ENCODE results near the gene TNIK. TPM values are rescaled to one million over a fixed set of nuclear protein-coding genes. Genes with fewer than 3 reads are reported as not detected.

TNIK gene
- total and polyA plus RNA-seq, 4 donors: 3.7 to 9.8 (median 5.2) TPM

DNA sequence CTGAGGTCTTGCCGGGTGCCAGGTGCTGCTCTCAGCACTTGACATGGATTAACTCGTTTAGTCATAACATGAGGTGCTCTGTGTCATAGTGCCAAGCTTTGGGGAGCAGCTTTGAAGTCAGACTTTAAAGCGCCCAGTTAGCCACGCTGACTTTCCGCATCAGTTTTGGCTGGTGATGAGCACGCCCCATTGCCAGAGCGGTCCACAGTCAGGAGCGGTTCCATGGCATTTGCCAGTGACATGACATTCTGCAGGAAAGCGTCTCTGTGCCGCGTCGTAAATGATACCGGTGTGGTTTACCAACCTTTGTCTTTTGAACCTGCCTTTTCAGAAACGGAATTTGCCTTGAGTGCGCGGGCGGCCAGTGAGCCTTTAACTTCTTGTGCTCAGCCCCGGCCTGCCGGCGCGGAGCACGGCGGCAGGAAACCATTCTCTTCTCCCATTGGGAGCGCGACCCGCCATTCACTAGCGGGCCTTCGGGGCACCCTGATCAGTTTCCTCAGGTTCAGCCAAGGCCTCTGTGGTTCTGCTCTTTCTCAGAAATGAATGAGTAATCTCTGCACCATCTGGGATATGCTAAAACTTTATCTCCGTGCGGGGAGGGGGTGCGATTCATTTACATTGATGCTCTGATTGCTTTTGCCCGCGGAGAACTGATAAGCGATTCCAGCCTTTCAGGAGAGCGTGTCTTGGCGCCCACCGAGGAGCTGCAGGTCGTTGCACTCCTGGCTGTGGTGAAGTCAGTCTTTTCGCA is 432.0 kb downstream of the TNIK start:
- TF ChIP-seq HNF4A (conservative IDR thresholded peaks at IDR 0.05): peak; percentile 73 to 80
- peak; percentile 72 for TF ChIP-seq SP1 (IDR thresholded peaks at IDR 0.05)
- TF ChIP-seq EGR1 (IDR thresholded peaks at IDR 0.05; ENCODE audit: low read depth in 2 of 2): no peak
- TF ChIP-seq HNF4G (IDR thresholded peaks at IDR 0.05): peak; percentile 38
- peak; percentile 14 for TF ChIP-seq TAF1 (conservative IDR thresholded peaks at IDR 0.05)
- TF ChIP-seq RXRA (IDR thresholded peaks at IDR 0.05): peak; percentile 31 to 54
- TF ChIP-seq YY1 (IDR thresholded peaks at IDR 0.05): peak; percentile 32
- TF ChIP-seq FOXA2 (IDR thresholded peaks at IDR 0.05): no peak
- Histone ChIP-seq H3K4me1 (ENCODE audit: control insufficient read depth in 4 of 4, insufficient read depth in 4 of 4, low read length in 3 of 4) (peaks cover 5 to 28% (median 21%) of the 10 kb centered on the region in 4 donors), H3K9me3 (ENCODE audit: control insufficient read depth in 4 of 4, low read length in 3 of 4) (no peaks in the 10 kb centered on the region), H3K9ac (ENCODE audit: low read depth in 1 of 2, low read length in 2 of 2) (peak overlapping the region in 1 of 2 donors; percentile 76), H3K36me3 (ENCODE audit: control insufficient read depth in 4 of 4, insufficient read depth in 3 of 4, low read depth in 1 of 4, low read length in 3 of 4) (peaks cover 0 to 2% (median 0%) of the 10 kb centered on the region in 4 donors), H3K27me3 (ENCODE audit: control insufficient read depth in 4 of 4, insufficient read depth in 4 of 4, low read length in 3 of 4) (no peaks in the 10 kb centered on the region), H3K4me3 (ENCODE audit: low read depth in 1 of 3, low read length in 3 of 3) (peak overlapping the region; percentile 35 to 92 (median 37)), H3K27ac (ENCODE audit: low read depth in 1 of 2, low read length in 2 of 2) (peak overlapping the region; percentile 21 to 78)
- DNase-seq (ENCODE audit: low spot score): no peak
- WGBS: 6% methylated on average over 39 of the region's 39 CpGs

DNA sequence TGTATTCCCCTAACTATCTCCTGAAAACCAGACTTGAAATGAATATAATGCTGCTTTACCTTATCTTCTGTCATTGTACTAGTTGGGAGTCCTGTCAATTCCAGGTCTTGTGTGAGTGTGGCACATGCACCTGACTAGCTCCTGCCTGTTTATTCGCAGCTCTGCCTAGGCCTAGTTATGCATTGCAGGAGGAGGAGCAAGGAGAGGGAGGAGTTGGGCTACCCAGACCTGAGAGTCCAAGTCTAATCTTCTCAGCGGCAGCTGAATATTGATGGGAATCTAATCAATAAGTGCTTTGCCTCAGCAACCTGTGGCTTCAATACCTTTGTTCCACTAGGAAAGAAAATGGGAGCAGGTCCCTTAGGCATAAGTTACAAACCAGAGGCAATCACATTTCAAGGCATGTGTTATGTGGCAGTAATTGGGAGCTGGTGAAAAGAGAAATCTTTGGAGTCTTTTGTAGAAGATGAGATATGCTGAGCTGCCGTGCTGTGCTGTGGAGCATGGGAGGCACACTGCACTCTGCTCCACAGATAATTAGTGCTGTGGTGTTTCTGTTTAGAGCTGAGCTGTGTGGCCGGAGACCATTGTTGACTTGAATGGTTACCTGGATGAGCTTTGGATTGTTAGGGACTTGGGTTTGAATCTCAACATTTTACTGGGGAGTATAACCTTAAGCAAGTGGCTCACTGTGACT is 433.5 kb downstream of the TNIK start, which contains the start of gene SLC2A2:
SLC2A2 (minus strand) TSS at position 124 of the 697 bp plus-strand sequence; CDS start at position 74, 50 bp downstream.
- no peaks in the 10 kb centered on the region for H3K27me3 ChIP-seq (ENCODE audit: control insufficient read depth in 4 of 4, insufficient read depth in 4 of 4, low read length in 3 of 4)
- H3K9ac ChIP-seq (ENCODE audit: low read depth in 1 of 2, low read length in 2 of 2): peak within 1 kb of the TSS; percentile 79 to 98
- 40% methylated on average over 4 of the region's 4 CpGs for WGBS
- H3K36me3 ChIP-seq (ENCODE audit: control insufficient read depth in 4 of 4, insufficient read depth in 3 of 4, low read depth in 1 of 4, low read length in 3 of 4): peaks cover 0 to 2% (median 0%) of the 10 kb centered on the region in 4 donors
- TF ChIP-seq NR2F2 (IDR thresholded peaks at IDR 0.05) (no peak), SP1 (IDR thresholded peaks at IDR 0.05) (peak; percentile 87), FOXA2 (IDR thresholded peaks at IDR 0.05) (peak; percentile 10), TAF1 (conservative IDR thresholded peaks at IDR 0.05) (peak; percentile 99), RAD21 (IDR thresholded peaks at IDR 0.05) (peak; percentile 12 to 56), HNF4G (IDR thresholded peaks at IDR 0.05) (peak; percentile 55), EGR1 (IDR thresholded peaks at IDR 0.05; ENCODE audit: low read depth in 2 of 2) (no peak), FOXA1 (IDR thresholded peaks at IDR 0.05) (peak; percentile 53), ATF3 (IDR thresholded peaks at IDR 0.05) (peak; percentile 52), ZBTB33 (IDR thresholded peaks at IDR 0.05) (no peak), JUND (IDR thresholded peaks at IDR 0.05) (peak; percentile 71 to 74), RXRA (IDR thresholded peaks at IDR 0.05) (peak; percentile 62 to 78), HNF4A (conservative IDR thresholded peaks at IDR 0.05) (peak; percentile 77 to 81), YY1 (IDR thresholded peaks at IDR 0.05) (peak; percentile 74)
- TF ChIP-seq, protein P1, sequence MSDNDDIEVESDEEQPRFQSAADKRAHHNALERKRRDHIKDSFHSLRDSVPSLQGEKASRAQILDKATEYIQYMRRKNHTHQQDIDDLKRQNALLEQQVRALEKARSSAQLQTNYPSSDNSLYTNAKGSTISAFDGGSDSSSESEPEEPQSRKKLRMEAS (IDR thresholded peaks at IDR 0.05): peak; percentile 50
- TF ChIP-seq, protein P2, sequence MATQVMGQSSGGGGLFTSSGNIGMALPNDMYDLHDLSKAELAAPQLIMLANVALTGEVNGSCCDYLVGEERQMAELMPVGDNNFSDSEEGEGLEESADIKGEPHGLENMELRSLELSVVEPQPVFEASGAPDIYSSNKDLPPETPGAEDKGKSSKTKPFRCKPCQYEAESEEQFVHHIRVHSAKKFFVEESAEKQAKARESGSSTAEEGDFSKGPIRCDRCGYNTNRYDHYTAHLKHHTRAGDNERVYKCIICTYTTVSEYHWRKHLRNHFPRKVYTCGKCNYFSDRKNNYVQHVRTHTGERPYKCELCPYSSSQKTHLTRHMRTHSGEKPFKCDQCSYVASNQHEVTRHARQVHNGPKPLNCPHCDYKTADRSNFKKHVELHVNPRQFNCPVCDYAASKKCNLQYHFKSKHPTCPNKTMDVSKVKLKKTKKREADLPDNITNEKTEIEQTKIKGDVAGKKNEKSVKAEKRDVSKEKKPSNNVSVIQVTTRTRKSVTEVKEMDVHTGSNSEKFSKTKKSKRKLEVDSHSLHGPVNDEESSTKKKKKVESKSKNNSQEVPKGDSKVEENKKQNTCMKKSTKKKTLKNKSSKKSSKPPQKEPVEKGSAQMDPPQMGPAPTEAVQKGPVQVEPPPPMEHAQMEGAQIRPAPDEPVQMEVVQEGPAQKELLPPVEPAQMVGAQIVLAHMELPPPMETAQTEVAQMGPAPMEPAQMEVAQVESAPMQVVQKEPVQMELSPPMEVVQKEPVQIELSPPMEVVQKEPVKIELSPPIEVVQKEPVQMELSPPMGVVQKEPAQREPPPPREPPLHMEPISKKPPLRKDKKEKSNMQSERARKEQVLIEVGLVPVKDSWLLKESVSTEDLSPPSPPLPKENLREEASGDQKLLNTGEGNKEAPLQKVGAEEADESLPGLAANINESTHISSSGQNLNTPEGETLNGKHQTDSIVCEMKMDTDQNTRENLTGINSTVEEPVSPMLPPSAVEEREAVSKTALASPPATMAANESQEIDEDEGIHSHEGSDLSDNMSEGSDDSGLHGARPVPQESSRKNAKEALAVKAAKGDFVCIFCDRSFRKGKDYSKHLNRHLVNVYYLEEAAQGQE (IDR thresholded peaks at IDR 0.05): peak; percentile 91
- DNase-seq (ENCODE audit: low spot score): peak; percentile 62
- H3K4me1 ChIP-seq (ENCODE audit: control insufficient read depth in 4 of 4, insufficient read depth in 4 of 4, low read length in 3 of 4): peaks cover 5 to 37% (median 27%) of the 10 kb centered on the region in 4 donors
- H3K27ac ChIP-seq (ENCODE audit: low read depth in 1 of 2, low read length in 2 of 2): peak within 1 kb of the TSS; percentile 32 to 78
- H3K4me3 ChIP-seq (ENCODE audit: low read depth in 1 of 3, low read length in 3 of 3): peak within 1 kb of the TSS; percentile 57 to 92 (median 76)
- no peaks in the 10 kb centered on the region for H3K9me3 ChIP-seq (ENCODE audit: control insufficient read depth in 4 of 4, low read length in 3 of 4)
